ENCODE measurements around the gene ARL17B.
"Not testable (repeated sequence)": the region's sequence is repeated elsewhere in the genome, so short reads cannot be mapped to it uniquely, and the experiment has no call there.

ARL17B gene

GRCh38 chr17:46361755-46362154 lies at the start of gene ARL17B:
TSS of gene ARL17B (minus strand) at chr17:46361766. CDS start at chr17:46358397, 3,369 bp downstream.
- H3K27me3 ChIP-seq (ENCODE audit: control insufficient read depth, insufficient read depth, low read length); H3K9me3 ChIP-seq (ENCODE audit: control insufficient read depth, low read length); H3K79me2 ChIP-seq; H3K27ac ChIP-seq; H3K36me3 ChIP-seq (ENCODE audit: control insufficient read depth, insufficient read depth, low read length); H3K4me1 ChIP-seq; H2AFZ ChIP-seq; H3K9ac ChIP-seq; H3K4me3 ChIP-seq (ENCODE audit: low read depth, low read length); H3K4me2 ChIP-seq (ENCODE audit: low read length): not testable (repeated sequence)

- not testable (repeated sequence) for H3K4me1 ChIP-seq; H3K27me3 ChIP-seq (ENCODE audit: control insufficient read depth, insufficient read depth, low read length); H3K27ac ChIP-seq; H3K9ac ChIP-seq; H3K9me3 ChIP-seq (ENCODE audit: control insufficient read depth, low read length); H3K4me3 ChIP-seq (ENCODE audit: low read depth, low read length); H3K4me2 ChIP-seq (ENCODE audit: low read length); H3K36me3 ChIP-seq (ENCODE audit: control insufficient read depth, insufficient read depth, low read length); H3K79me2 ChIP-seq; H2AFZ ChIP-seq
These were observed 48.3 kb upstream of the ARL17B start for GRCh38 chr17:46409864-46410263.

- H3K9ac ChIP-seq; H3K4me2 ChIP-seq (ENCODE audit: low read length); H3K27ac ChIP-seq; H3K9me3 ChIP-seq (ENCODE audit: control insufficient read depth, low read length); H3K36me3 ChIP-seq (ENCODE audit: control insufficient read depth, insufficient read depth, low read length); H3K4me3 ChIP-seq (ENCODE audit: low read depth, low read length); H3K27me3 ChIP-seq (ENCODE audit: control insufficient read depth, insufficient read depth, low read length); H3K4me1 ChIP-seq; H2AFZ ChIP-seq; H3K79me2 ChIP-seq: not testable (repeated sequence)
These were observed 45.6 kb upstream of the ARL17B start for GRCh38 chr17:46407155-46407554.

- not testable (repeated sequence) for H3K4me3 ChIP-seq (ENCODE audit: low read depth, low read length); H3K4me1 ChIP-seq; H3K27me3 ChIP-seq (ENCODE audit: control insufficient read depth, insufficient read depth, low read length); H3K4me2 ChIP-seq (ENCODE audit: low read length); H3K27ac ChIP-seq; H3K9ac ChIP-seq; H2AFZ ChIP-seq; H3K9me3 ChIP-seq (ENCODE audit: control insufficient read depth, low read length); H3K79me2 ChIP-seq; H3K36me3 ChIP-seq (ENCODE audit: control insufficient read depth, insufficient read depth, low read length)
These were observed 39.6 kb upstream of the ARL17B start for GRCh38 chr17:46401033-46401787.

GRCh38 chr17:46400543-46400942 lies 39.0 kb upstream of the ARL17B start:
- H3K79me2 ChIP-seq; H3K4me3 ChIP-seq (ENCODE audit: low read depth, low read length); H3K27ac ChIP-seq: not testable (repeated sequence)

GRCh38 chr17:46399993-46400392 lies 38.4 kb upstream of the ARL17B start:
- not testable (repeated sequence) for H2AFZ ChIP-seq; H3K4me3 ChIP-seq (ENCODE audit: low read depth, low read length); H3K27me3 ChIP-seq (ENCODE audit: control insufficient read depth, insufficient read depth, low read length); H3K36me3 ChIP-seq (ENCODE audit: control insufficient read depth, insufficient read depth, low read length); H3K9me3 ChIP-seq (ENCODE audit: control insufficient read depth, low read length); H3K79me2 ChIP-seq; H3K4me2 ChIP-seq (ENCODE audit: low read length); H3K9ac ChIP-seq; H3K27ac ChIP-seq; H3K4me1 ChIP-seq

More at GRCh38 chr17:46400543-46400942, 39.0 kb upstream of the ARL17B start:
- H2AFZ ChIP-seq; H3K4me2 ChIP-seq (ENCODE audit: low read length); H3K27me3 ChIP-seq (ENCODE audit: control insufficient read depth, insufficient read depth, low read length); H3K4me1 ChIP-seq; H3K9me3 ChIP-seq (ENCODE audit: control insufficient read depth, low read length); H3K9ac ChIP-seq; H3K36me3 ChIP-seq (ENCODE audit: control insufficient read depth, insufficient read depth, low read length): not testable (repeated sequence)

- H3K4me3 ChIP-seq (ENCODE audit: low read depth, low read length); H3K36me3 ChIP-seq (ENCODE audit: control insufficient read depth, insufficient read depth, low read length); H3K27me3 ChIP-seq (ENCODE audit: control insufficient read depth, insufficient read depth, low read length); H3K27ac ChIP-seq; H3K4me2 ChIP-seq (ENCODE audit: low read length); H2AFZ ChIP-seq; H3K9me3 ChIP-seq (ENCODE audit: control insufficient read depth, low read length); H3K79me2 ChIP-seq; H3K4me1 ChIP-seq; H3K9ac ChIP-seq: not testable (repeated sequence)
These were observed 34.7 kb upstream of the ARL17B start for GRCh38 chr17:46396292-46396691.

GRCh38 chr17:46393702-46394101 lies 32.1 kb upstream of the ARL17B start:
- not testable (repeated sequence) for H3K9ac ChIP-seq; H2AFZ ChIP-seq; H3K4me3 ChIP-seq (ENCODE audit: low read depth, low read length); H3K4me2 ChIP-seq (ENCODE audit: low read length); H3K9me3 ChIP-seq (ENCODE audit: control insufficient read depth, low read length); H3K4me1 ChIP-seq; H3K27ac ChIP-seq; H3K27me3 ChIP-seq (ENCODE audit: control insufficient read depth, insufficient read depth, low read length); H3K79me2 ChIP-seq; H3K36me3 ChIP-seq (ENCODE audit: control insufficient read depth, insufficient read depth, low read length)

GRCh38 chr17:46385491-46385890 lies 23.9 kb upstream of the ARL17B start:
- H3K4me1 ChIP-seq; H3K27me3 ChIP-seq (ENCODE audit: control insufficient read depth, insufficient read depth, low read length); H3K36me3 ChIP-seq (ENCODE audit: control insufficient read depth, insufficient read depth, low read length); H3K4me2 ChIP-seq (ENCODE audit: low read length); H2AFZ ChIP-seq; H3K27ac ChIP-seq; H3K4me3 ChIP-seq (ENCODE audit: low read depth, low read length); H3K9ac ChIP-seq; H3K9me3 ChIP-seq (ENCODE audit: control insufficient read depth, low read length); H3K79me2 ChIP-seq: not testable (repeated sequence)

GRCh38 chr17:46383118-46383517 lies 21.6 kb upstream of the ARL17B start:
- H3K4me3 ChIP-seq (ENCODE audit: low read depth, low read length); H3K4me1 ChIP-seq; H3K4me2 ChIP-seq (ENCODE audit: low read length); H3K27ac ChIP-seq; H2AFZ ChIP-seq; H3K36me3 ChIP-seq (ENCODE audit: control insufficient read depth, insufficient read depth, low read length); H3K79me2 ChIP-seq; H3K9me3 ChIP-seq (ENCODE audit: control insufficient read depth, low read length); H3K27me3 ChIP-seq (ENCODE audit: control insufficient read depth, insufficient read depth, low read length); H3K9ac ChIP-seq: not testable (repeated sequence)

- H3K9ac ChIP-seq; H2AFZ ChIP-seq; H3K27me3 ChIP-seq (ENCODE audit: control insufficient read depth, insufficient read depth, low read length); H3K4me1 ChIP-seq; H3K36me3 ChIP-seq (ENCODE audit: control insufficient read depth, insufficient read depth, low read length); H3K9me3 ChIP-seq (ENCODE audit: control insufficient read depth, low read length); H3K4me3 ChIP-seq (ENCODE audit: low read depth, low read length); H3K27ac ChIP-seq; H3K79me2 ChIP-seq; H3K4me2 ChIP-seq (ENCODE audit: low read length): not testable (repeated sequence)
These were observed 11.9 kb upstream of the ARL17B start for GRCh38 chr17:46373418-46373817.

Measured in parathyroid adenoma (tissue), 2 donors.